ENCODE results near the gene RCAN1. TPM values are rescaled to one million over a fixed set of nuclear protein-coding genes. Genes with fewer than 3 reads are reported as not detected.

RCAN1 gene
- total RNA-seq, 1 donor from 2014 or later, result 9.1 TPM

DNA sequence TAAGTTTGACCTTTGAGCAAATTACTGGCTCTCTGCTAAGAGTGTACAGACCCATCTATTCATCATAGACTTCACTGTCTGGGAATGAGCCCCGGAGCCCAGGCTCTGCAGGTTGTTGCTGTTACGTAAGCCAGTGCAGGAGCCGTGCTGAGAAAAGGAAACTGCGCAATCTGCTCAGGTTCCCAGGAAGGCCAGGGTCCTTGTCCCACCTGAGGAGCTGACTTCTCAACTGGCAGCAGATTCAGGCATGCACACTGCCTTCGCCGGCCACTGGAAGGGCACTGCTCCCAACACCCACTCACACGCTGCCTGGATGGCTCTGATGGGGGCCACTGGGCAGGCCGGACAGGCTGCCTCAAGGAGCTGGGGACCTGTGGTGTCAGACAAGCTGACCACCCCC is 19.5 kb downstream of the RCAN1 start:
- TF ChIP-seq, protein P1, sequence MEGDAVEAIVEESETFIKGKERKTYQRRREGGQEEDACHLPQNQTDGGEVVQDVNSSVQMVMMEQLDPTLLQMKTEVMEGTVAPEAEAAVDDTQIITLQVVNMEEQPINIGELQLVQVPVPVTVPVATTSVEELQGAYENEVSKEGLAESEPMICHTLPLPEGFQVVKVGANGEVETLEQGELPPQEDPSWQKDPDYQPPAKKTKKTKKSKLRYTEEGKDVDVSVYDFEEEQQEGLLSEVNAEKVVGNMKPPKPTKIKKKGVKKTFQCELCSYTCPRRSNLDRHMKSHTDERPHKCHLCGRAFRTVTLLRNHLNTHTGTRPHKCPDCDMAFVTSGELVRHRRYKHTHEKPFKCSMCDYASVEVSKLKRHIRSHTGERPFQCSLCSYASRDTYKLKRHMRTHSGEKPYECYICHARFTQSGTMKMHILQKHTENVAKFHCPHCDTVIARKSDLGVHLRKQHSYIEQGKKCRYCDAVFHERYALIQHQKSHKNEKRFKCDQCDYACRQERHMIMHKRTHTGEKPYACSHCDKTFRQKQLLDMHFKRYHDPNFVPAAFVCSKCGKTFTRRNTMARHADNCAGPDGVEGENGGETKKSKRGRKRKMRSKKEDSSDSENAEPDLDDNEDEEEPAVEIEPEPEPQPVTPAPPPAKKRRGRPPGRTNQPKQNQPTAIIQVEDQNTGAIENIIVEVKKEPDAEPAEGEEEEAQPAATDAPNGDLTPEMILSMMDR (IDR thresholded peaks at IDR 0.05; ENCODE audit: unreplicated experiment), result no peak
- Mint-ChIP-seq H3K27me3 (ENCODE audit: unreplicated experiment) (no peaks in the 10 kb centered on the region), H3K4me3 (ENCODE audit: unreplicated experiment) (no peak overlapping the region), H3K27ac (ENCODE audit: unreplicated experiment) (no peak overlapping the region), H3K9me3 (ENCODE audit: unreplicated experiment) (no peaks in the 10 kb centered on the region), H3K4me1 (ENCODE audit: unreplicated experiment) (peaks cover 8% of the 10 kb centered on the region), H3K36me3 (ENCODE audit: low read depth, unreplicated experiment) (no peaks in the 10 kb centered on the region)
- DNase-seq (ENCODE audit: low spot score), result no peak

DNA sequence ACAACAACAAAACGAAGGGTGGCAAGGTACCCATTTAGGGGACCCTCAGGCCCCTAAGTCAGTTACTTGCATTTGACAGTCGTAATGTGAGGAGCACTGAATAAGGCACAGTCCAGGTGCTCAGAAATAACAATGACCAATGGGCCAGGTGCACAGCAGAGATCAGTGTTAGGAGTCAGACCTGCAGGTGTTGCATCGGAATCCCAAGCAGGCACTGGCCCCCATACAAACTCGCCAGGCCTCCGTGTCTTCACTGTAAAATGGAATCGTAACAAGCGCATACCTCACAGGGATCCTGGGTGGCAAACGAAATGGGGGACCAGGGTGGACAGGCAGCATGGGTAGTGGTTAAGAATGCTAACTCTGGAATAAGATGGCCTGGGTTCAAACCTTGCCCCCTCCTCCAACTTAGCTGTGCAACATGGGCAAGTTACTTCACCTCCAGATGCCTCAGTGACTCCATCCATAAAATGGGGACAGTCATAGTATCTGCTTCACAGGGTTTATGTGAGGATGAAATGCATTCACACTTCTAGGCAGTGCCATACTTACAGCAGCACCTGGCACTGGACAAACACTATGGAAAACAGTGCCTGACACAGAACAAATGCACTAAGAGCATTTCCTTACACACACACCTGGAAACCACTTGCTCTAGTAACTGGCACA is 20.2 kb downstream of the RCAN1 start:
- peaks cover 16% of the 10 kb centered on the region for H3K4me1 Mint-ChIP-seq (ENCODE audit: unreplicated experiment)

DNA sequence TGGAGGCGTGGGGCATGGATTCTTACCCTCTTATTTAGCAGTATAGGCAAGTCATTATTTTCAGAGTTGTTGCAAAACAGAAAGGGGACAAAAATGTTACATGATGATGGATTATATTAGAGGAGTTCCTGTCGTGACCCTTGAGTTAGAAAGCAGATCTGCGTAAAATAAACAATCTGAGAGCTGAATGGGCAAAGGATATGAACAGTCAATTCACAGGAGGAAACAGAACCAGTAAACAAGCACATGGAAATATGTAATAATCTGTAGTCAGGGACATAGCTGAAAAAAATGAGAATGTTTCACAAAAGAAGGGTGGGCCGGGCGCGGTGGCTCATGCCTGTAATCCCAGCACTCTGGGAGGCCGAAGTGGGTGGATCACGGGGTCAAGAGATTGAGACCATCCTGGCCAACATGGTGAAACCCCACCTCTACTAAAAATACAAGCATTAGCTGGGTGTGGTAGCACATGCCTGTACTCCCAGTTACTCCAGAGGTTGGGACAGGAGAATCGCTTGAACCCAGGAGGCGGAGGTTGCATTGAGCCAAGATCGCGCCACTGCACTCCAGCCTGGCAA is 20.9 kb downstream of the RCAN1 start:
- no peak overlapping the region for H3K27ac Mint-ChIP-seq (ENCODE audit: unreplicated experiment)
- H3K4me3 Mint-ChIP-seq (ENCODE audit: unreplicated experiment), result no peak overlapping the region
- H3K36me3 Mint-ChIP-seq (ENCODE audit: low read depth, unreplicated experiment), result no peaks in the 10 kb centered on the region

More for the DNA sequence above, 20.2 kb downstream of the RCAN1 start:
- Mint-ChIP-seq H3K27ac (ENCODE audit: unreplicated experiment) (no peak overlapping the region), H3K9me3 (ENCODE audit: unreplicated experiment) (no peaks in the 10 kb centered on the region), H3K4me3 (ENCODE audit: unreplicated experiment) (no peak overlapping the region), H3K27me3 (ENCODE audit: unreplicated experiment) (no peaks in the 10 kb centered on the region), H3K36me3 (ENCODE audit: low read depth, unreplicated experiment) (no peaks in the 10 kb centered on the region)
- DNase-seq (ENCODE audit: low spot score), result no peak
- TF ChIP-seq, protein P1 (IDR thresholded peaks at IDR 0.05; ENCODE audit: unreplicated experiment), result no peak

DNA sequence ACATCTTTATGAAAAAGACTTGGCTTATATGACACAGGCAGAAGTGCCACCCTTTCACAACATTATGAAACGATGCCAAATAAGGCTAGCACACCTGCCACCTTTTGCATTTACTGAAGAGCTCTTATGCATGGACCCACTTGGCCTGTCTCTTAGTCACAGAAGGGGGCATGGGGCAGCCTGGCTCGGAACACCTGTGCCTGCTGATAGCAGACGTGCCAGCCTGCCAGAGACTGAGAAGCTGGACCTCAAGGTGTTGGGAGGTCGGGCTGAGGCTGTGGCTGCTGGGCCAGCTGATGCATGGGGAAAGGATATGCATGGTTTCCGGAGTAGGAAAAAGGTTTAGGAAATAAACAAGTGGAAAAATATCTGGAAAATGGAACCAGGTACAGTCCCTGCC is 21.5 kb downstream of the RCAN1 start:
- Mint-ChIP-seq H3K4me1 (ENCODE audit: unreplicated experiment) (peaks cover 21% of the 10 kb centered on the region), H3K36me3 (ENCODE audit: low read depth, unreplicated experiment) (no peaks in the 10 kb centered on the region), H3K4me3 (ENCODE audit: unreplicated experiment) (no peak overlapping the region), H3K27ac (ENCODE audit: unreplicated experiment) (no peak overlapping the region), H3K9me3 (ENCODE audit: unreplicated experiment) (no peaks in the 10 kb centered on the region), H3K27me3 (ENCODE audit: unreplicated experiment) (no peaks in the 10 kb centered on the region)
- TF ChIP-seq, protein P1 (IDR thresholded peaks at IDR 0.05; ENCODE audit: unreplicated experiment), result no peak
- DNase-seq (ENCODE audit: low spot score), result no peak

More for the DNA sequence above, 20.9 kb downstream of the RCAN1 start:
- Mint-ChIP-seq H3K27me3 (ENCODE audit: unreplicated experiment) (no peaks in the 10 kb centered on the region), H3K4me1 (ENCODE audit: unreplicated experiment) (peaks cover 21% of the 10 kb centered on the region), H3K9me3 (ENCODE audit: unreplicated experiment) (no peaks in the 10 kb centered on the region)
- TF ChIP-seq, protein P1 (IDR thresholded peaks at IDR 0.05; ENCODE audit: unreplicated experiment), result no peak
- no peak for DNase-seq (ENCODE audit: low spot score)
